Measurements from ENCODE around the gene FBXO44.

FBXO44 gene

GRCh38 chr1:11678442-11678841, 23.8 kb downstream of the FBXO44 start:
- no peak overlapping the region for H3K4me3 ChIP-seq (replicated peaks; ENCODE audit: insufficient read depth, low read length)
- no peak for DNase-seq (ENCODE audit: low read depth in 1 of 2, low spot score in 1 of 2)
- TF ChIP-seq GABPA (IDR thresholded peaks at IDR 0.05; ENCODE audit: low read depth) (no peak), SPI1 (IDR thresholded peaks at IDR 0.05; ENCODE audit: borderline replicate concordance, low read depth) (no peak)
- TF ChIP-seq, protein P1, sequence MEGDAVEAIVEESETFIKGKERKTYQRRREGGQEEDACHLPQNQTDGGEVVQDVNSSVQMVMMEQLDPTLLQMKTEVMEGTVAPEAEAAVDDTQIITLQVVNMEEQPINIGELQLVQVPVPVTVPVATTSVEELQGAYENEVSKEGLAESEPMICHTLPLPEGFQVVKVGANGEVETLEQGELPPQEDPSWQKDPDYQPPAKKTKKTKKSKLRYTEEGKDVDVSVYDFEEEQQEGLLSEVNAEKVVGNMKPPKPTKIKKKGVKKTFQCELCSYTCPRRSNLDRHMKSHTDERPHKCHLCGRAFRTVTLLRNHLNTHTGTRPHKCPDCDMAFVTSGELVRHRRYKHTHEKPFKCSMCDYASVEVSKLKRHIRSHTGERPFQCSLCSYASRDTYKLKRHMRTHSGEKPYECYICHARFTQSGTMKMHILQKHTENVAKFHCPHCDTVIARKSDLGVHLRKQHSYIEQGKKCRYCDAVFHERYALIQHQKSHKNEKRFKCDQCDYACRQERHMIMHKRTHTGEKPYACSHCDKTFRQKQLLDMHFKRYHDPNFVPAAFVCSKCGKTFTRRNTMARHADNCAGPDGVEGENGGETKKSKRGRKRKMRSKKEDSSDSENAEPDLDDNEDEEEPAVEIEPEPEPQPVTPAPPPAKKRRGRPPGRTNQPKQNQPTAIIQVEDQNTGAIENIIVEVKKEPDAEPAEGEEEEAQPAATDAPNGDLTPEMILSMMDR (IDR thresholded peaks at IDR 0.05; ENCODE audit: insufficient read depth, low read length): no peak

DNA sequence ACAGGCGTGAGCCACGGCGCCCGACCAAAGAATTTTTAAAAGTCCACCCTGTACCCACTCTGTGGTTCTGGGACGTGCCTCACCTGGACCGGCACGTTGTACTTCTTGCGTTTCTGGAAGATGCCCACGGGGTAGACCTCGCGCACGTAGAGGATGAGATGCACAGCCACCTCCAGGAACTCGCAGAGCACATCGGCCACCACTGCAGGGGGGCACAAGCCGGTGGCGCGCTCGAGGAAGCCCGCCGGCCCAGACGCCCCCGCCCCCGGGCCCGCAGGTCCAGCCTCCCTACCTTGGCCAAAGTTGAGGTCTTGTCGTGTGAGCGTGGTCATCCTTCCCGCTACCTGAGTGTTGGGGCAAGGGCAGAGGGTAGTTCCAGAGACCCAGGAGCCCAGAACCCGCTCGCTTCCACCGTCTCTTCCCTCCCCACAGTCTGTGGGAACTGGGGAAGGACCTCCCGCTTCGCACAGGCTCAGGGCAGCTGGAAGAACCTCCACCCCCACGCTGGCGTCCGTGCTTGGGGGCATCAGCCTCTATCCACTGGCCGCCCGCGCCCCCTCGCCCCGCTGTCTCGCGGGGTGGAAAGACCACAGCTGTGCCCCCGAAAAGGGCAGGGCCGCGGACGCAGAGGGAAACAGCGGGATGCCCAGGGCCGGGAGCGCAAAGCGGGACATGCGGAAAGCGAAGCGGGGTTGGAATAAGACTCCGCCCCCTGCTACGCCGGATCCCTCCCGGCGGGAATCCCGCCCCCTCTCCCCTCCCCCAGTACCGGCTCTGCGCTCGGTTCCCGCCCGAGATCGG, 25.8 kb downstream of the FBXO44 start:
- H3K27me3 ChIP-seq (ENCODE audit: insufficient read depth, poor library complexity, severe bottlenecking): no peaks in the 10 kb centered on the region
- TF ChIP-seq POLR2AphosphoS5 (IDR thresholded peaks at IDR 0.05; ENCODE audit: low read depth) (no peak), GABPA (IDR thresholded peaks at IDR 0.05; ENCODE audit: low read depth) (no peak), REST (IDR thresholded peaks at IDR 0.05; ENCODE audit: insufficient replicate concordance, low read depth) (no peak), SPI1 (IDR thresholded peaks at IDR 0.05; ENCODE audit: borderline replicate concordance, low read depth) (no peak)
- TF ChIP-seq, protein P1 (IDR thresholded peaks at IDR 0.05; ENCODE audit: insufficient read depth, low read length): no peak
- peak overlapping the region; percentile 98 for H3K4me3 ChIP-seq (replicated peaks; ENCODE audit: insufficient read depth, low read length)
- peak overlapping the region; percentile 72 for H3K27ac ChIP-seq (replicated peaks)
- no peak for DNase-seq (ENCODE audit: low read depth in 1 of 2, low spot score in 1 of 2)

More at GRCh38 chr1:11678442-11678841, 23.8 kb downstream of the FBXO44 start:
- no peaks in the 10 kb centered on the region for H3K27me3 ChIP-seq (ENCODE audit: insufficient read depth, poor library complexity, severe bottlenecking)
- no peak overlapping the region for H3K27ac ChIP-seq (replicated peaks)

- H3K27ac ChIP-seq (replicated peaks): peak within 1 kb of the TSS; percentile 72
- peak; percentile 72 to 77 for DNase-seq (ENCODE audit: low read depth in 1 of 2, low spot score in 1 of 2)
- no peaks in the 10 kb centered on the region for H3K27me3 ChIP-seq (ENCODE audit: insufficient read depth, poor library complexity, severe bottlenecking)
- peak within 1 kb of the TSS; percentile 98 for H3K4me3 ChIP-seq (replicated peaks; ENCODE audit: insufficient read depth, low read length)
- TF ChIP-seq SPI1 (IDR thresholded peaks at IDR 0.05; ENCODE audit: borderline replicate concordance, low read depth) (no peak), REST (IDR thresholded peaks at IDR 0.05; ENCODE audit: insufficient replicate concordance, low read depth) (no peak), GABPA (IDR thresholded peaks at IDR 0.05; ENCODE audit: low read depth) (no peak; the same call in 1 of the 2 replicates), POLR2AphosphoS5 (IDR thresholded peaks at IDR 0.05; ENCODE audit: low read depth) (peak; percentile 70; the same call in 1 of the 2 replicates)
- TF ChIP-seq, protein P1 (IDR thresholded peaks at IDR 0.05; ENCODE audit: insufficient read depth, low read length): no peak
These were observed 26.5 kb downstream of the FBXO44 start, which contains the start of gene MAD2L2 for GRCh38 chr1:11681071-11681771. TSS of gene MAD2L2 (minus strand) at chr1:11681148. CDS start at chr1:11680601, 547 bp downstream.

Data from HL-60 (cell line).